ENCODE data around the gene DHRS1.

Gene DHRS1

GRCh38 chr14:24299255-24300191, at the start of gene DHRS1, which contains the start of gene NOP9:
Gene DHRS1, minus strand, starts transcription at chr14:24299780. Its CDS starts 674 bp downstream, at chr14:24299106.
Gene NOP9, plus strand, starts transcription at chr14:24299850. Its CDS starts 105 bp downstream, at chr14:24299955.
- peaks cover 49% of the 10 kb centered on the region for H3K36me3 ChIP-seq (ENCODE audit: insufficient read depth, low read length)
- peaks cover 22% of the 10 kb centered on the region for H3K4me1 ChIP-seq (ENCODE audit: insufficient read depth, low read length)
- no peaks in the 10 kb centered on the region for H3K27me3 ChIP-seq (ENCODE audit: control insufficient read depth in 1 of 2, insufficient read depth in 2 of 2, low read length in 2 of 2)
- H3K9ac ChIP-seq (ENCODE audit: low read length): peak within 1 kb of the TSS; percentile 92
- H3K9me3 ChIP-seq (ENCODE audit: low read length): no peaks in the 10 kb centered on the region
- peak within 1 kb of the TSS; percentile 91 to 97 for H3K4me3 ChIP-seq (ENCODE audit: low read depth in 1 of 2, low read length in 2 of 2)
- H3K27ac ChIP-seq (ENCODE audit: low read depth, low read length): peak within 1 kb of the TSS; percentile 97

- H3K4me1 ChIP-seq (ENCODE audit: insufficient read depth, low read length): no peaks in the 10 kb centered on the region
- no peaks in the 10 kb centered on the region for H3K36me3 ChIP-seq (ENCODE audit: insufficient read depth, low read length)
- H3K9me3 ChIP-seq (ENCODE audit: low read length): no peaks in the 10 kb centered on the region
- no peak overlapping the region for H3K27ac ChIP-seq (ENCODE audit: low read depth, low read length)
- no peak overlapping the region for H3K4me3 ChIP-seq (ENCODE audit: low read depth in 1 of 2, low read length in 2 of 2)
- H3K27me3 ChIP-seq (ENCODE audit: control insufficient read depth in 1 of 2, insufficient read depth in 2 of 2, low read length in 2 of 2): peaks cover 0 to 9% of the 10 kb centered on the region in 2 donors
- no peak overlapping the region for H3K9ac ChIP-seq (ENCODE audit: low read length)
Measured at GRCh38 chr14:24348186-24348585, 48.6 kb upstream of the DHRS1 start.

DNA sequence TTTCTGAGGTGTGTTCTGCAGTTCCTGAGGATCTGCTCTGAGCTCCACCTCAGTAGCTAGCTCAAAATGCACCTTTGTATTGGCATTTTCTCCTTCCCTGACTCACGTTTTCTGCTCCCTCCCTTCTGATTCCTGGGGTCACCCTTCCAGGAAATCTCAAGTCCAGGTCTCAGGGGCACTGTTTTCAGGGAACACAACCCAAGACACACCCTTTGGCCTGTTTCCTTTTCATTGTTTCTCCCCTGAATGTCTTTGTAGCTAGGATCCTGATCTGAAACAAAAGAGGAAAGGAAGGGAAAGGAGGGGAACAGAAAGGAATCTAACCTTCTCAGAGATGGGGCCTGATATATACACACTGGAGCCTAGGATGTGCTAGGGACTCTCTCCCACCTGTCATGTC, 47.6 kb upstream of the DHRS1 start:
- H3K36me3 ChIP-seq (ENCODE audit: insufficient read depth, low read length): no peaks in the 10 kb centered on the region
- no peak overlapping the region for H3K4me3 ChIP-seq (ENCODE audit: low read depth in 1 of 2, low read length in 2 of 2)
- no peaks in the 10 kb centered on the region for H3K9me3 ChIP-seq (ENCODE audit: low read length)
- H3K4me1 ChIP-seq (ENCODE audit: insufficient read depth, low read length): no peaks in the 10 kb centered on the region
- no peak overlapping the region for H3K9ac ChIP-seq (ENCODE audit: low read length)
- H3K27ac ChIP-seq (ENCODE audit: low read depth, low read length): no peak overlapping the region
- H3K27me3 ChIP-seq (ENCODE audit: control insufficient read depth in 1 of 2, insufficient read depth in 2 of 2, low read length in 2 of 2): peaks cover 0 to 9% of the 10 kb centered on the region in 2 donors

GRCh38 chr14:24343795-24344660, 44.4 kb upstream of the DHRS1 start:
- no peak overlapping the region for H3K9ac ChIP-seq (ENCODE audit: low read length)
- no peak overlapping the region for H3K27ac ChIP-seq (ENCODE audit: low read depth, low read length)
- H3K4me1 ChIP-seq (ENCODE audit: insufficient read depth, low read length): peaks cover 2% of the 10 kb centered on the region
- no peaks in the 10 kb centered on the region for H3K36me3 ChIP-seq (ENCODE audit: insufficient read depth, low read length)
- no peaks in the 10 kb centered on the region for H3K9me3 ChIP-seq (ENCODE audit: low read length)
- H3K27me3 ChIP-seq (ENCODE audit: control insufficient read depth in 1 of 2, insufficient read depth in 2 of 2, low read length in 2 of 2): no peaks in the 10 kb centered on the region
- no peak overlapping the region for H3K4me3 ChIP-seq (ENCODE audit: low read depth in 1 of 2, low read length in 2 of 2)

DNA sequence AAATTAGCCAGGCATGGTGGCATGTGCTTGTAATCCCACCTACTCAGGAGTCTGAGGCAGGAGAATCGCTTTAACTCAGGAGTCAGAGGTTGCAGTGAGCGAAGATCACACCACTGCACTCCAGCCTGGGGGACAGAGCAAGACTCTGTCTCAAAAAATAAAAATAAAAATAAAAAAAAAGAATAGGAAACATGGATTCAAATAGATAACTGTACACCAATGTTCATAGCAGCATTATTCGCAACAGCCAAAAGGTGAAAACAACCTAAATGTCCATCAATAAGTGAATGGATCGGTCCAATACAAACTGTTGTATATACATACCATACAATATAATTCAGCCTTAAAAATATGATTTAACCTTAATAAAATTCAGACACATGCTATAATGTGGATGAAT, 43.3 kb upstream of the DHRS1 start:
- Histone ChIP-seq H3K36me3 (ENCODE audit: insufficient read depth, low read length) (no peaks in the 10 kb centered on the region), H3K9me3 (ENCODE audit: low read length) (no peaks in the 10 kb centered on the region), H3K27ac (ENCODE audit: low read depth, low read length) (no peak overlapping the region), H3K9ac (ENCODE audit: low read length) (no peak overlapping the region), H3K4me3 (ENCODE audit: low read depth in 1 of 2, low read length in 2 of 2) (no peak overlapping the region), H3K27me3 (ENCODE audit: control insufficient read depth in 1 of 2, insufficient read depth in 2 of 2, low read length in 2 of 2) (no peaks in the 10 kb centered on the region), H3K4me1 (ENCODE audit: insufficient read depth, low read length) (peaks cover 11% of the 10 kb centered on the region)

DNA sequence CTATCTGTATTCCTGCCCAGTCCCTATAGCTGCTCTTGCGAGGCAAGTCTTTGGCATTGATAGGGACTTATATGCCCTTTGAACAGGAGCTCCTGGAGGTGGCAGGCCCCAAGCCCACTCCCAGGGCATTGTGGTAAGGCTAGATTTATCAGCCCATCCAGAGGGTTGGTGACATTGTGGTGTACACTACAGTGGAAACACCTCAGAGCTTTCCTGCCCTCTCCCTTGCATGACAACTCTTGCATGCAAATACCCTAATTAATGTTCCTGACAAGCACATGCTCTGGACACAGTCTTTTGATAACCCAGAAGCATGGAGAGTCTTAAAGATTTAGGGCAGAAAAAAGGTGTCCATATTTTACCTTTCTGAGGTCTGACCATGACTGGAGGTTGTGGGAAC, 41.0 kb upstream of the DHRS1 start:
- Histone ChIP-seq H3K27ac (ENCODE audit: low read depth, low read length) (no peak overlapping the region), H3K27me3 (ENCODE audit: control insufficient read depth in 1 of 2, insufficient read depth in 2 of 2, low read length in 2 of 2) (peaks cover 12% of the 10 kb centered on the region in 2 donors), H3K4me1 (ENCODE audit: insufficient read depth, low read length) (peaks cover 11% of the 10 kb centered on the region), H3K36me3 (ENCODE audit: insufficient read depth, low read length) (no peaks in the 10 kb centered on the region), H3K9me3 (ENCODE audit: low read length) (no peaks in the 10 kb centered on the region), H3K9ac (ENCODE audit: low read length) (no peak overlapping the region), H3K4me3 (ENCODE audit: low read depth in 1 of 2, low read length in 2 of 2) (no peak overlapping the region)

- Histone ChIP-seq H3K36me3 (ENCODE audit: insufficient read depth, low read length) (no peaks in the 10 kb centered on the region), H3K4me3 (ENCODE audit: low read depth in 1 of 2, low read length in 2 of 2) (peak within 1 kb of the TSS in 1 of 2 donors; percentile 44), H3K4me1 (ENCODE audit: insufficient read depth, low read length) (peaks cover 11% of the 10 kb centered on the region), H3K27me3 (ENCODE audit: control insufficient read depth in 1 of 2, insufficient read depth in 2 of 2, low read length in 2 of 2) (peaks cover 21 to 22% of the 10 kb centered on the region in 2 donors), H3K27ac (ENCODE audit: low read depth, low read length) (no peak within 1 kb of the TSS), H3K9ac (ENCODE audit: low read length) (no peak within 1 kb of the TSS), H3K9me3 (ENCODE audit: low read length) (no peaks in the 10 kb centered on the region)
Measured at GRCh38 chr14:24339284-24340151, 39.9 kb upstream of the DHRS1 start, which contains the start of gene RIPK3. Gene RIPK3, minus strand, starts transcription at chr14:24339991. Its CDS starts 165 bp downstream, at chr14:24339826.

GRCh38 chr14:24338843-24339242, 39.3 kb upstream of the DHRS1 start:
- no peak overlapping the region for H3K9ac ChIP-seq (ENCODE audit: low read length)
- H3K27me3 ChIP-seq (ENCODE audit: control insufficient read depth in 1 of 2, insufficient read depth in 2 of 2, low read length in 2 of 2): peaks cover 28 to 29% of the 10 kb centered on the region in 2 donors

DNA sequence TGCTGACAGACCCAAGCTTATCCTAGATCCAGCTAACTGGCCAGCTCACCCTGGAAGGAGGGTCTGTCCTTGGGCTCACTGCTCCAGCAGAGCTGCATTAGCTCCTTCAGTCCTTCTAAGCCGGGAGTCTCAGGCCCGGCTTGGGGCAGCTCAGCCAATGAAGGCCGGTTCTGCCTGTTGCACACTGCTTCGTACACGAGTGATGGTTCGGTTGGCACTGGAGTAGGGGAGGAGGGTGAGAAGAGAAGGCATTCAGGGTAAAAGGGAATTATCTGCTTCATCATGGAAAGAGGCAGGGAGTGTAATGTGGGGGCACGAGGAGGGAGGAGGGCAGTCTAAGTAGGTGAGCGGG, 38.2 kb upstream of the DHRS1 start:
- no peaks in the 10 kb centered on the region for H3K36me3 ChIP-seq (ENCODE audit: insufficient read depth, low read length)
- no peak overlapping the region for H3K4me3 ChIP-seq (ENCODE audit: low read depth in 1 of 2, low read length in 2 of 2)
- no peak overlapping the region for H3K27ac ChIP-seq (ENCODE audit: low read depth, low read length)
- peaks cover 33 to 35% of the 10 kb centered on the region in 2 donors for H3K27me3 ChIP-seq (ENCODE audit: control insufficient read depth in 1 of 2, insufficient read depth in 2 of 2, low read length in 2 of 2)
- H3K4me1 ChIP-seq (ENCODE audit: insufficient read depth, low read length): peaks cover 26% of the 10 kb centered on the region
- H3K9ac ChIP-seq (ENCODE audit: low read length): no peak overlapping the region
- no peaks in the 10 kb centered on the region for H3K9me3 ChIP-seq (ENCODE audit: low read length)

More at GRCh38 chr14:24338843-24339242, 39.3 kb upstream of the DHRS1 start:
- H3K4me1 ChIP-seq (ENCODE audit: insufficient read depth, low read length): peaks cover 18% of the 10 kb centered on the region
- H3K27ac ChIP-seq (ENCODE audit: low read depth, low read length): no peak overlapping the region
- H3K36me3 ChIP-seq (ENCODE audit: insufficient read depth, low read length): no peaks in the 10 kb centered on the region
- no peaks in the 10 kb centered on the region for H3K9me3 ChIP-seq (ENCODE audit: low read length)
- peak overlapping the region in 1 of 2 donors; percentile 1 for H3K4me3 ChIP-seq (ENCODE audit: low read depth in 1 of 2, low read length in 2 of 2)

DNA sequence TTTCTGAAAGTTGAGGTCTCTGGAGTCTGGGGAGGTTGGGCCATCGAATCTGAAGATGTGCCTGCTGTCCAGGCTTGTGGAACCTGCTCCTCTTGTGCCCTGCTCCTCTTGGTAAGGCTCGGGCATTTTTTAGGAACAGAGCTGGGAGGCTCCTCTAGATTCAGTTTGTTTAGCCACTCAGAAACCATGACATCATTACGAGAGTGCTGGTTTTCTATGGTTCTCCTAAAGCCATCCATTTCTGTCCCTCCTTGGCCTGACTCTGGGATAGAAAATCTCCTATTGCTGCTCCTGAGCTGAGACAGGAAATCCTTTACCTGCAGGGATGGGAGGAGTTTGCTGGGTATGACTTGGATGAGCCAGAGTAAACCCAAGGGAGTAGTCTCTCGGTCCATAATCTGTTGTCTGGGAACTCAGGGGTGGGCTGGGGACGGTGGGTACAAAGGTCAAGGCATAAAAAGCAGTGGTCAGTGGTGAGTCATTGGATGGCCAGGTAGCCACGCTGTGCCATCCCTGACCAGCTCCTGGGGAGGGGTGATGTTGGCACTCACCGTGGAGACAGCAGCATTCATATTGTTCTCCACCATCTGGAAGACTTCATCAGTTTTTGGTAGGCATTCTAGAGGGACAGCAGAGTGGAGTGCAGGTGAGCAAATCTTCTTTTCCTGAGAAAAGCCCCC, 37.7 kb upstream of the DHRS1 start:
- H3K4me1 ChIP-seq (ENCODE audit: insufficient read depth, low read length): peaks cover 31% of the 10 kb centered on the region
- no peaks in the 10 kb centered on the region for H3K9me3 ChIP-seq (ENCODE audit: low read length)
- no peaks in the 10 kb centered on the region for H3K36me3 ChIP-seq (ENCODE audit: insufficient read depth, low read length)
- H3K9ac ChIP-seq (ENCODE audit: low read length): no peak overlapping the region
- no peak overlapping the region for H3K27ac ChIP-seq (ENCODE audit: low read depth, low read length)
- peaks cover 38 to 40% of the 10 kb centered on the region in 2 donors for H3K27me3 ChIP-seq (ENCODE audit: control insufficient read depth in 1 of 2, insufficient read depth in 2 of 2, low read length in 2 of 2)
- no peak overlapping the region for H3K4me3 ChIP-seq (ENCODE audit: low read depth in 1 of 2, low read length in 2 of 2)
